HG02885 (cell line): ENCODE results near the gene PRSS8.
A peak's percentile ranks its signal among the peaks of the same experiment; 100 is the strongest.
"Not testable (repeated sequence)": the region's sequence is repeated elsewhere in the genome, so short reads cannot be mapped to it uniquely, and the experiment has no call there.

ENCODE experiments used
- ATAC-seq: cut with Tn5 transposase; IDR thresholded peaks from one replicate; pipeline ENCODE4 v1.9.1; 2021; ENCODE audit warnings: mild to moderate bottlenecking; ENCODE audit not compliant: unreplicated experiment, poor library complexity

The PRSS8 gene

GRCh38 chr16:31135535-31136286 is at the start of gene PRSS8:
PRSS8 (minus strand) TSS chr16:31135727; CDS start chr16:31135498, 229 bp downstream.
- ATAC-seq: no peak

DNA sequence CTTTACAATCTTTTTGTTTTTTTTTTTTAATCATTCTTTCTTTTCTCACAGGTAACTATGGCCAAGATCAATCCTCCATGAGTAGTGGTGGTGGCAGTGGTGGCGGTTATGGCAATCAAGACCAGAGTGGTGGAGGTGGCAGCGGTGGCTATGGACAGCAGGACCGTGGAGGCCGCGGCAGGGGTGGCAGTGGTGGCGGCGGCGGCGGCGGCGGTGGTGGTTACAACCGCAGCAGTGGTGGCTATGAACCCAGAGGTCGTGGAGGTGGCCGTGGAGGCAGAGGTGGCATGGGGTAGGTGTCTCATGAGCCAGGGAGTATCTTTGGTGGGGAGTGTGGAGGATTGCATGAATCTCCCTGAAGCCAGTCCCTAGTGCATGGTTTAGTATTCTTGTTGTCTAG is 49.4 kb upstream of the PRSS8 start:
- ATAC-seq: no peak

DNA sequence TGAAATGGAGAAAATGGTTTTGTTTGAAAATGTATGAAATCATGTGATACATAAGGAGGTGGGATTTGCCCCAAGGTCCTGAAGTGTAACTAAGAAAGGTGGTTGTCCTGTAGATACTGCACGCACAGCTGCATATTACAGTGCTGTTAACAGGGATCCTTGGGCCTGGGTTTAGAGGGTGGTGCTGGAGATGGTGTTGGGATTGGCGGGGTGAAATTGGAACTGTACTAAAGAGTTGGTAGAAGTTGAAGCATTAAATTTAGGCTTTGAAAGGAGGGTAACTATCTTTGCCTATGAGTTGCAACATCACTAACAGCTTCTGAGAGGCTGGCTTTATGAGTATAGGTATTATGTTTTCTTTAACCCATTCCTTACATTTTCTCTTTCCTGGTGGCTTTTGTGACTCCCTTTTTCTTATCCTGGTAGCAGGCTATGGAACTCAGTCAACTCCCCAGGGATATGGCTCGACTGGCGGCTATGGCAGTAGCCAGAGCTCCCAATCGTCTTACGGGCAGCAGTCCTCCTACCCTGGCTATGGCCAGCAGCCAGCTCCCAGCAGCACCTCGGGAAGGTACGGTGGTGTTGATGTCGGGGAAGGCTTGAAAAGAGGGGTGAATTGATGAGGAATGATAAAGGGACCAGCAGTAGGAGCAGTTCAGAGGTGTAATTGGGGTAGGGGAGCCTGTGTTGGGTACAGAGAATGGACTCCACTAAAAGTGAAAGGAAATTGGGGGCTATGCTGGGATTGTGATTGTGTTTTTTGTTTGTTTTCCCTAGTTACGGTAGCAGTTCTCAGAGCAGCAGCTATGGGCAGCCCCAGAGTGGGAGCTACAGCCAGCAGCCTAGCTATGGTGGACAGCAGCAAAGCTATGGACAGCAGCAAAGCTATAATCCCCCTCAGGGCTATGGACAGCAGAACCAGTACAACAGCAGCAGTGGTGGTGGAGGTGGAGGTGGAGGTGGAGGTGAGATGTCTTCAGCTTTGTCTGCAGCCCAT is 48.2 kb upstream of the PRSS8 start:
- ATAC-seq: no peak

- no peak for ATAC-seq
These were observed 46.9 kb upstream of the PRSS8 start for GRCh38 chr16:31182391-31182790.

DNA sequence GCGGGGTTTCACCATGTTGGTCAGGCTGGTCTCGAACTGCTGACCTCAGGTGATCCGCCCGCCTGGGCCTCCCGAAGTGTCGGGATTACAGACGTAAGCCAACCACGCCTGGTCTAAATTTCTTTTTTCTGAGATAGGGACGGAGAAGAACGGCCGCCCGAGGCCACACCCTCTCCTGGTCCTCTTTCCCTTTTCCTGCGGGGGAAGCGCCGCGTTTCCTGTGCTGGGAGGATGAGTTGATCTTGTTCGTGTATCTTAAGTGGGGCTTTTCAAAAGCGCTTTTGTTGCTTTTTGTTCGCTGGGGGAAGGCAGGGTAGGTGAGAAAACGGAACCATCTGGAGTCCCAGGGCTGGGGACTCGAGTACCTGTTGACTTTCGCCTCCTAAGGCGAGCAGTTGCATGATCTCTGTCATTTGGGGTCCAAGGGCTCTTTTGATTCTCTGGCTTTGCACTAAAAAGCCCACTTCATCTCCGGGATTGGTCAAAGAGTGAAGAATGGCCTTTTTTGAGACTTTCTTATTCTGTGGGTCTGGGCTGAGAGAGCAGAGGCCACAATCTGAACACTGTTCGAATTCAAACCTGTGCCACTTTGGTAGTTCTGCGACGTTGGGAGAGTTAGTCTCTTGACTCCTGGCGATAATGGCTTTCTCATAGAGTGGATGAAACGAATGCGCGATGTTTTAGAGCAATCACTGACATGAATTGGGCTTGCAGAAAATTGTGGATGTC is 45.7 kb upstream of the PRSS8 start:
- no peak for ATAC-seq

GRCh38 chr16:31179747-31180459 is 44.4 kb upstream of the PRSS8 start, which contains the start of gene FUS:
FUS (plus strand) TSS chr16:31180139; CDS start chr16:31180215, 76 bp downstream.
- ATAC-seq: peak; percentile 58

DNA sequence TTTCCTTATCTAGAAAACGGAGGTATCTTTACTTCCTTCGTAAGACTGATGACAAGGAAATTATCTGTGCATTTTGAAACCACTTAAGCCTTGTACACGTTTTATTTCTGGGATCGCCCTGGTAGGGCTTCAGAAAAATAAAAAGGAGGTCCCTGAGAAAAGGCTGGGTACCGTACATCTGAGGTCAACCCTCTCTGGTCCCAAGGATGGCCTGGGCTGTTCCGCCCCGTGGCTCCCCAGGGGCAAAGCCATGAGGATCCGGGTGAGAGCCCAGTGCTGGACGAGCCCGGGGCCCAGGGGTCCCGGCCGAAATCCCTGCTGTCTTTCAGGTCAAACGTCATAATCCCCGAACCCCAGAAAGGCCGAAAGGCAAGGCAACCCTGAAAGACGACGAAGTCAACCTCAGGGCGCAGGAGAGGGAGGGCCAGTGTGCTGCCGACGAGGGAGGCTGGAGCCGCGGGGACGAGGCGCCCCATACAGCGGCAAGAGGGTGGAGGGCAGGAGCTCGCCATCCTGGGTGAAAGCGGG is 43.8 kb upstream of the PRSS8 start:
- ATAC-seq: peak; percentile 5

DNA sequence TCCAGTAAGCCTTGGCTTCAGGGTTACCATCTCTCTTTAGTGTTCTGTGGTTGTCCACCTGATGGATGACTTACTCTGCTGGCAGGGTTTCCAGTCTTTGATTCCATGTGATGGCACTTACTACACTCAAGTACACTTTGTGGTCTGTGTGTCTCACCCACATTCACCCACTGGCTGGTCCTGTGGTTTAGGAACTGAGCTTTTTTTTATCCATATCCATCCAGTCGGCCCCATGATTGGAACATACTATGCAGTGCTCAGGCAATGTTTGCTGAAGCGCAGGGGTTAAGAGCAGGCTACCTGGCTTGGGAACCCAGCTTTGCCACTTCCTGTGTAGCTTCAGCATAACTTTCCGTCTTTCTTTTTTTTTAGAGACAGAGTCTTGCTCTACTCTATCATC is 41.6 kb upstream of the PRSS8 start:
- no peak for ATAC-seq

- ATAC-seq: not testable (repeated sequence)
These were observed 34.5 kb upstream of the PRSS8 start for GRCh38 chr16:31170048-31170447.

GRCh38 chr16:31168848-31169247 is 33.3 kb upstream of the PRSS8 start:
- ATAC-seq: no peak

DNA sequence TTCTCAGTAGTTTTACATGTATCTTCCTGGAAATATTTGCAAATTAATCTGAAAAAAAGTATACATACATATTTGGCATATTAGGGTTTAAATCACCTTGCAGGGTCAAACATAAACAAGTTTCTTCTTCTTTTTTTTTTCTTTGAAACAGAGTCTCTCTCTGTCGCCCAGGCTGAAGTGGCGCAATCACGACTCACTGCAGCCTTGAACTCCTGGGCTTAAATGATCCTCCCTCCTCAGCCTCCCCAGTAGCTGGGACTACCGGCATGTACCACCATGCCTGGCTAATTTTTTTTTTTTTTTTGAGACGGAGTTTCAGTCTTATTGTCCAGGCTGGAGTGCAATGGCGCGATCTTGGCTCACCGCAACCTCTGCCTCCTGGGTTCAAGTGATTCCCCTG is 31.8 kb upstream of the PRSS8 start:
- ATAC-seq: no peak

DNA sequence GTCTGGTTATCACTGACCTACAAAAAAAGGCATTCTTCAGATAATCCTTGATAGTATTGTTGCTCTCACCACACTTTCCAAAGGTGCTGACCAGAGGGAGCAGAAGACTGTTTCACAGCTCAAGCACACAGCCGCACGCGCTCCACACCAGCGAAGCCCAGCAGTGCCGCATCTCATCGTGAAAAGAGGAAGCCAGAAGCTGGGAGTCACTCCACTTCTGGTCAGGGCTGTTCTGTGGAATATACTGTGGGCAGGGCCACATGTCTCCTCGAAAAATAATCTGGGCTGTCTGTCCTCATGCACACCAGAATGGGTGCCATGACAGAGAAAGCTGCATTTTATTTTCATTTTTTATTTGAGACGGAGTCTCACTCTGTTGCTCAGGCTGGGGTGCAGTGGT is 21.6 kb upstream of the PRSS8 start:
- ATAC-seq: no peak

DNA sequence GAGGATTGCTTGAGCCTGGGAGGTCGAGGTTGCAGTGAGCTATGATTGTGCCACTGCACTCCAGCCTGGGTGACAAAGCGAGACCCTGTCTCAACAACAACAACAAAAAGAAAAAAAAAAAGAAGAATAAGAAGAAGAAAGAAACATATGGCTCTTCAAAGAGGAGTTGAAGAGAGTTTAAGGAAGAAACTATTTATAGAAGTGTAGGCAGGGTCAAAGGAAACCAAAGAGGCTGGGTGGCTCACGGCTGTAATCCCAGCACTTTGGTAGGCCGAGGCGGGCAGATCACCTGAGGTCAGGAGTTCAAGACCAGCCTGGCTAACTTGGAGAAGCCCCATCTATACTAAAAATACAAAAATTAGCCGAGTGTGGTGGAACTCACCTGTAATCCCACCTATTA is 15.4 kb upstream of the PRSS8 start:
- not testable (repeated sequence) for ATAC-seq

DNA sequence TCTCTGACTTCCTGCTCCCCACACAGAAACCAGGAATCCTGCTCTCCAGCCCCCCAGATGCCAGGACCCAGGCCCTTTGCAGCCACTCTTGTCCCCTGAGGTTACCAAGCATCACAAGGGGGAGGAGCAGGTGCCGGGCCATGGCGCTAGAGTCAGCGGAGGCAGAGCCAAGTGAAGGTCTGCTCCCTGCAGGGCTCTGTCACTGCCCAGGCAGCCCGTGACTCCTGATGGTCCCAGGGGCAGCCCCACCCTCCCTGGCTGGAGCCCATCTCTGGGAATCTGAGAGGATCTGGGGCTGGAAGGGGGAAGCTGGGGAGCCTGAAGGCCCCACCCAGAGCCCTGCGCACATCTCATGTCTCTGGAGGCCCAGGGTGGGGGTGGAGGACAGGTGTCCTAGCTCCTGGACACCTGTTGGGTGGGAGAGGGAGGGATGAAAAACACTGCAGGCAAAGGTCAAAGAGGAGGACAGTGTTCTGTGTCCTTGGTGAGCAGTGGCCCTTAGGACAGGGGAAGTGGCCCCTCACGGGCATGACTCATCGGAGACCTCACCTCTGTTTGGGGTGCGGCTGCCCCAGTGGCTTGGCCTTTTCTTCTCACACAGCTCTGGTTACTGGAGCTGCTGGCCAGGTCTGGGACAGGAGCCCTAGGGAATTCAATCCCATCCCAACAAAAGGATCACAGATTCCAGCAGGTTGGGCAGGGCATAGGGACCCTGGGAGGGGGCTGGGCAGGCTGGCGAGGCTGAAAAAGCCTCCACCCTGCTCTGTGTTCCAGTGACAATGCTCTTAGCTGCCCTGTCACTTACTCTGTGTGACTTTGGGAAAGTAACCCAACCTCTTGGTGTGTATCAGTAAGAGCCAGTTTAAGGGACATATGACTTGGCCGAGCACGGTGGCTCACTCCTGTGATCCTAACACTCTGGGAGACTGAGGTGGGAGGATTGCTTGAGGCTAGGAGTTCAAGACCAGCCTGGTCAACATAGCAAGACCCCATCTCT is 14.7 kb upstream of the PRSS8 start, which contains the start of gene PRSS36:
TSS of gene PRSS36 (minus strand) at position 173 of the 997 bp plus-strand sequence. CDS start at position 142, 31 bp downstream.
- no peak for ATAC-seq

DNA sequence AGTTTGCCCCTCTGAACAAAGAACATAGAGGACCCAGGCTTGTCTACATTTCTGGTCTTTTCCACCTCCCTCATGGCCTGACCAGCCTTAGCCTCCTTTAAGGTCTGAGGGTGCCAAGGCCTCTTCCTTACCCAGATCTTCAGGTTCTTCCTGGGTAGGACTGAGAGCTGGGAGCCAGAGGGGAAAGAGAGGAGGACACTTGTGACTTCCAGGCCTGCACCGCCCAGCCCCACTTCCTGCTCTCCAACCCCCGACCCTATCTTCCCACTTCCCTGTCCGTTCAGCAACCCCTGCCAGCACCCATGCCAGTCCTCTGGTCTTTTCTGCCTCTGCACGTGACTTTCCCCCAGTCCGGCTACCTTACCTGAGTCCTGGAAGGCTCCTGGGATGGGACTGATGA is 13.8 kb upstream of the PRSS8 start:
- ATAC-seq: no peak

DNA sequence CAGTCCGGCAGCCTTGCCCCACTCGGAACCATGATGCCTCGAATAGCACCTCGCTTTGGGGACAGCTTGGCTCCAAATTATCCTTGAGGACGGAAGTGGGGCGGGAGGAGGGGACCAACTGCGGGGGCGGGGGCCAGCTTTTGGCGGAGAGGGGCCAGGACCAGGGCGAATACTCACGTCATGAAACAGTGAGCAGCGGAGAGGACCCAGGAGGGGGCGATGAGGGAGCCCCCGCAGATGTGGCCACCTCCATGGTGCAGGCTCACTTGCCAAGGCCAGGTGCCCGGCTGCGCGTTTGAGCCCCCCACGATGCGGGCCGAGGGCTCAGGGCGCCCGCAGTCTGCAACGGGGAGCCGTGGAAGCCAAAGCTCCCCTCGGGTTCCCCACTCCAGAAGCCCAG is 13.4 kb upstream of the PRSS8 start:
- no peak for ATAC-seq

- no peak for ATAC-seq
These were observed 12.8 kb upstream of the PRSS8 start for GRCh38 chr16:31148281-31148728.

GRCh38 chr16:31147574-31147973 is 12.0 kb upstream of the PRSS8 start:
- no peak for ATAC-seq
